ENCODE measurements around the gene SPRTN. TPM values are rescaled to one million over a fixed set of nuclear protein-coding genes. Genes with fewer than 3 reads are reported as not detected.

The SPRTN gene
- polyA plus RNA-seq, 1 of the 3 experiments (the other 2 are of a cell fraction): 17.3 TPM

DNA sequence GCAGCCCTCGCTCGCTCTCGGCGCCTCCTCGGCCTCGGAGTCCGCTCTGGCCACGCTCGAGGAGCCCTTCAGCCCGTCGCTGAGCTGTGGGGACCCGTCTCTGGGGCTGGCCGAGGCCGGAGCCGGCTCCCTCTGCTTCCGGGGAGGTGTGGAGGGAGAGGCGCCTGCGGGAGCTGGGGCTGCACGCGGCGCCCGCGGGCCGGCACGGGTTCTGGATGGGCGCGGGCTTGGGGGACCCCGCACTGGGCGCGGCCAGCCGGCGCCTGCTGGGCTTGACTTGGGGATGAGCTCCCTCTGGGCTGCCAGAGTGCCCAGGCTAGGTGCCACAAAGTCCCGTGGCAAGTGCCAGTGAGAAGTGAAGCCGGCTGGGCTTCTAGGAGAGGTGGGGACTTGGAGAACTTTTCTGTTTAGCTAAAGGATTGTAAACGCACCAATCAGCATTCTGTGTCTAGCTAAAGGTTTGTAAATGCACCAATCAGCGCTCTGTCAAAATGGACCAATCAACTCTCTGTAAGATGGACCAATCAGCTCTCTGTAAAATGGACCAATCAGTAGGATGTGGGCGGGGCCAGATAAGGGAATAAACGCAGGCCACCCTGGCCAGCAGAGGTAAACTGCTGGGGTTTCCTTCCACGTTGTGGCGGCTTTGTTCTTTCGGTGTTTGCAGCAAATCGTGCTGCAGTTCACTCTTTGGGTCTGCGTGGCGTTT lies 20.6 kb upstream of the SPRTN start:
- TF ChIP-seq TAF1 (IDR thresholded peaks at IDR 0.05; ENCODE audit: borderline replicate concordance, low read depth, low read length) (no peak), FOXM1 (IDR thresholded peaks at IDR 0.05; ENCODE audit: low read depth) (no peak), EP300 (IDR thresholded peaks at IDR 0.05; ENCODE audit: borderline replicate concordance in 1 of 2, low read depth in 1 of 2, low read length in 1 of 2) (no peak), EZH2phosphoT487 (IDR thresholded peaks at IDR 0.05; ENCODE audit: borderline replicate concordance, low read depth) (no peak), NFIC (IDR thresholded peaks at IDR 0.05; ENCODE audit: borderline replicate concordance) (no peak), TCF12 (IDR thresholded peaks at IDR 0.05) (no peak), ELF1 (IDR thresholded peaks at IDR 0.05) (no peak), RCOR1 (IDR thresholded peaks at IDR 0.05; ENCODE audit: low read length) (no peak), NRF1 (IDR thresholded peaks at IDR 0.05; ENCODE audit: low read depth, low read length) (no peak), TEAD4 (IDR thresholded peaks at IDR 0.05; ENCODE audit: borderline replicate concordance, insufficient read depth) (no peak), RAD21 (IDR thresholded peaks at IDR 0.05; ENCODE audit: low read length) (no peak), JUND (IDR thresholded peaks at IDR 0.05) (no peak), SMC3 (IDR thresholded peaks at IDR 0.05; ENCODE audit: low read depth, low read length) (no peak), GABPA (IDR thresholded peaks at IDR 0.05; ENCODE audit: low read depth) (no peak)
- TF ChIP-seq, protein P1, sequence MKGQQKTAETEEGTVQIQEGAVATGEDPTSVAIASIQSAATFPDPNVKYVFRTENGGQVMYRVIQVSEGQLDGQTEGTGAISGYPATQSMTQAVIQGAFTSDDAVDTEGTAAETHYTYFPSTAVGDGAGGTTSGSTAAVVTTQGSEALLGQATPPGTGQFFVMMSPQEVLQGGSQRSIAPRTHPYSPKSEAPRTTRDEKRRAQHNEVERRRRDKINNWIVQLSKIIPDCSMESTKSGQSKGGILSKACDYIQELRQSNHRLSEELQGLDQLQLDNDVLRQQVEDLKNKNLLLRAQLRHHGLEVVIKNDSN (IDR thresholded peaks at IDR 0.05; ENCODE audit: borderline replicate concordance, low read depth): no peak
- TF ChIP-seq, protein P2, sequence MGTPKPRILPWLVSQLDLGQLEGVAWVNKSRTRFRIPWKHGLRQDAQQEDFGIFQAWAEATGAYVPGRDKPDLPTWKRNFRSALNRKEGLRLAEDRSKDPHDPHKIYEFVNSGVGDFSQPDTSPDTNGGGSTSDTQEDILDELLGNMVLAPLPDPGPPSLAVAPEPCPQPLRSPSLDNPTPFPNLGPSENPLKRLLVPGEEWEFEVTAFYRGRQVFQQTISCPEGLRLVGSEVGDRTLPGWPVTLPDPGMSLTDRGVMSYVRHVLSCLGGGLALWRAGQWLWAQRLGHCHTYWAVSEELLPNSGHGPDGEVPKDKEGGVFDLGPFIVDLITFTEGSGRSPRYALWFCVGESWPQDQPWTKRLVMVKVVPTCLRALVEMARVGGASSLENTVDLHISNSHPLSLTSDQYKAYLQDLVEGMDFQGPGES (IDR thresholded peaks at IDR 0.05; ENCODE audit: low read depth, low read length): no peak
- Histone ChIP-seq H4K20me1 (ENCODE audit: insufficient read depth) (no peaks in the 10 kb centered on the region), H2AFZ (ENCODE audit: low read depth) (no peak overlapping the region), H3K79me2 (ENCODE audit: insufficient read depth) (no peaks in the 10 kb centered on the region), H3K9me2 (no peaks in the 10 kb centered on the region), H3K4me3 (ENCODE audit: low read depth in 2 of 2, low read length in 1 of 2) (no peak overlapping the region), H3F3A (replicated peaks; ENCODE audit: insufficient read depth) (no peaks in the 10 kb centered on the region), H3K4me2 (no peak overlapping the region), H3K27ac (ENCODE audit: low read depth in 2 of 2, low read length in 1 of 2) (no peak overlapping the region), H3K9ac (no peak overlapping the region), H3K36me3 (replicated peaks in 1 of 2; ENCODE audit: control insufficient read depth in 1 of 2, insufficient read depth in 2 of 2, low read length in 1 of 2) (no peaks in the 10 kb centered on the region), H3K27me3 (ENCODE audit: insufficient read depth) (no peaks in the 10 kb centered on the region), H3K4me1 (ENCODE audit: control insufficient read depth in 1 of 2, insufficient read depth in 2 of 2, low read depth in 1 of 2, low read length in 1 of 2) (no peaks in the 10 kb centered on the region), H3K9me3 (no peaks in the 10 kb centered on the region)
- ChIA-PET CTCF (interaction anchor here (0.7 kb wide), 1 partner anchor 55 kb away, joined by 3 read pairs; no protein-coding TSS in a partner anchor), POLR2A (no interaction called here)
- no peak for DNase-seq
- 81% methylated on average over 29 of the region's 44 CpGs for whole genome bisulfite sequencing (ENCODE audit: low lambda C conversion rate)

DNA sequence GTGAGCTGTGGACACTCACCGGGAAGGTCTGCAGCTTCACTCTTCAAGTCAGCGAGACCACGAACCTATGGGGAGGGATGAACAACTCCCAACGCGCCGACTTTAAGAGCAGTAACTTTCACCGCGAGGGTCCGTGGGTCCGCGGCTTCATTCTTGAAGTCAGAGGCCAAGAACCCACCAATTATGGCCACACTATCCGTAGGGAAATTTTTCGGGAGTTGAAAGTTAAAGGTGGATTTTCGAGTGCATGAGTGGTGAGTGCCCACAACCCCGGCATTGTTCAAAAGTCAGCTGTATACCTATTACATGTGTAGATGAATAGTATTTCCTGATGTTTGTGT lies 20.1 kb upstream of the SPRTN start:
- H3K9ac ChIP-seq: no peak overlapping the region
- CTCF ChIA-PET: no interaction called here
- no peak for TF ChIP-seq FOXM1 (IDR thresholded peaks at IDR 0.05; ENCODE audit: low read depth)
- TF ChIP-seq NFIC (IDR thresholded peaks at IDR 0.05; ENCODE audit: borderline replicate concordance): no peak
- no peak for TF ChIP-seq SIN3A (IDR thresholded peaks at IDR 0.05; ENCODE audit: borderline replicate concordance, low read depth, low read length)
- no peak for TF ChIP-seq RCOR1 (IDR thresholded peaks at IDR 0.05; ENCODE audit: low read length)
- TF ChIP-seq, protein P3, sequence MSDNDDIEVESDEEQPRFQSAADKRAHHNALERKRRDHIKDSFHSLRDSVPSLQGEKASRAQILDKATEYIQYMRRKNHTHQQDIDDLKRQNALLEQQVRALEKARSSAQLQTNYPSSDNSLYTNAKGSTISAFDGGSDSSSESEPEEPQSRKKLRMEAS (IDR thresholded peaks at IDR 0.05; ENCODE audit: low read depth): no peak
- TF ChIP-seq, protein P4, sequence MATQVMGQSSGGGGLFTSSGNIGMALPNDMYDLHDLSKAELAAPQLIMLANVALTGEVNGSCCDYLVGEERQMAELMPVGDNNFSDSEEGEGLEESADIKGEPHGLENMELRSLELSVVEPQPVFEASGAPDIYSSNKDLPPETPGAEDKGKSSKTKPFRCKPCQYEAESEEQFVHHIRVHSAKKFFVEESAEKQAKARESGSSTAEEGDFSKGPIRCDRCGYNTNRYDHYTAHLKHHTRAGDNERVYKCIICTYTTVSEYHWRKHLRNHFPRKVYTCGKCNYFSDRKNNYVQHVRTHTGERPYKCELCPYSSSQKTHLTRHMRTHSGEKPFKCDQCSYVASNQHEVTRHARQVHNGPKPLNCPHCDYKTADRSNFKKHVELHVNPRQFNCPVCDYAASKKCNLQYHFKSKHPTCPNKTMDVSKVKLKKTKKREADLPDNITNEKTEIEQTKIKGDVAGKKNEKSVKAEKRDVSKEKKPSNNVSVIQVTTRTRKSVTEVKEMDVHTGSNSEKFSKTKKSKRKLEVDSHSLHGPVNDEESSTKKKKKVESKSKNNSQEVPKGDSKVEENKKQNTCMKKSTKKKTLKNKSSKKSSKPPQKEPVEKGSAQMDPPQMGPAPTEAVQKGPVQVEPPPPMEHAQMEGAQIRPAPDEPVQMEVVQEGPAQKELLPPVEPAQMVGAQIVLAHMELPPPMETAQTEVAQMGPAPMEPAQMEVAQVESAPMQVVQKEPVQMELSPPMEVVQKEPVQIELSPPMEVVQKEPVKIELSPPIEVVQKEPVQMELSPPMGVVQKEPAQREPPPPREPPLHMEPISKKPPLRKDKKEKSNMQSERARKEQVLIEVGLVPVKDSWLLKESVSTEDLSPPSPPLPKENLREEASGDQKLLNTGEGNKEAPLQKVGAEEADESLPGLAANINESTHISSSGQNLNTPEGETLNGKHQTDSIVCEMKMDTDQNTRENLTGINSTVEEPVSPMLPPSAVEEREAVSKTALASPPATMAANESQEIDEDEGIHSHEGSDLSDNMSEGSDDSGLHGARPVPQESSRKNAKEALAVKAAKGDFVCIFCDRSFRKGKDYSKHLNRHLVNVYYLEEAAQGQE (IDR thresholded peaks at IDR 0.05; ENCODE audit: low read depth, low read length): no peak
- TF ChIP-seq, protein P5, sequence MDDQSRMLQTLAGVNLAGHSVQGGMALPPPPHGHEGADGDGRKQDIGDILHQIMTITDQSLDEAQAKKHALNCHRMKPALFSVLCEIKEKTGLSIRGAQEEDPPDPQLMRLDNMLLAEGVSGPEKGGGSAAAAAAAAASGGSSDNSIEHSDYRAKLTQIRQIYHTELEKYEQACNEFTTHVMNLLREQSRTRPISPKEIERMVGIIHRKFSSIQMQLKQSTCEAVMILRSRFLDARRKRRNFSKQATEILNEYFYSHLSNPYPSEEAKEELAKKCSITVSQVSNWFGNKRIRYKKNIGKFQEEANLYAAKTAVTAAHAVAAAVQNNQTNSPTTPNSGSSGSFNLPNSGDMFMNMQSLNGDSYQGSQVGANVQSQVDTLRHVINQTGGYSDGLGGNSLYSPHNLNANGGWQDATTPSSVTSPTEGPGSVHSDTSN (IDR thresholded peaks at IDR 0.05): no peak
- TF ChIP-seq TCF12 (IDR thresholded peaks at IDR 0.05): no peak
- no peak for TF ChIP-seq EP300 (IDR thresholded peaks at IDR 0.05; ENCODE audit: borderline replicate concordance in 1 of 2, low read depth in 1 of 2, low read length in 1 of 2)

More for the DNA sequence above, 20.1 kb upstream of the SPRTN start:
- WGBS (ENCODE audit: low lambda C conversion rate): 88% methylated on average over 15 of the region's 15 CpGs
- POLR2A ChIA-PET: no interaction called here
- Histone ChIP-seq H3K9me2 (no peaks in the 10 kb centered on the region), H2AFZ (ENCODE audit: low read depth) (no peak overlapping the region), H3K79me2 (ENCODE audit: insufficient read depth) (no peaks in the 10 kb centered on the region), H3K4me1 (ENCODE audit: control insufficient read depth in 1 of 2, insufficient read depth in 2 of 2, low read depth in 1 of 2, low read length in 1 of 2) (no peaks in the 10 kb centered on the region), H3K27me3 (ENCODE audit: insufficient read depth) (no peaks in the 10 kb centered on the region), H3K36me3 (replicated peaks in 1 of 2; ENCODE audit: control insufficient read depth in 1 of 2, insufficient read depth in 2 of 2, low read length in 1 of 2) (no peaks in the 10 kb centered on the region), H3K4me3 (ENCODE audit: low read depth in 2 of 2, low read length in 1 of 2) (no peak overlapping the region), H4K20me1 (ENCODE audit: insufficient read depth) (no peaks in the 10 kb centered on the region), H3K27ac (ENCODE audit: low read depth in 2 of 2, low read length in 1 of 2) (no peak overlapping the region), H3K9me3 (no peaks in the 10 kb centered on the region), H3F3A (replicated peaks; ENCODE audit: insufficient read depth) (no peaks in the 10 kb centered on the region), H3K4me2 (no peak overlapping the region)
- DNase-seq: no peak
